SK-N-SH (cell line): ENCODE measurements around the gene TOM1L2. TPM values are rescaled to one million over a fixed set of nuclear protein-coding genes. Genes with fewer than 3 reads are reported as not detected.

Experiments used
- CTCF ChIA-PET: fragments of 300-600, 350-600 bp; formaldehyde crosslinking; extraction: SDS; loops from one replicate; lab custom pipeline; 2021; lab: Yijun Ruan, JAX
- POLR2A ChIA-PET: fragments of 350-600 bp; sonication (Branson Sonifier 250); formaldehyde crosslinking; extraction: SDS; loops from one replicate; lab custom pipeline; 2020; ENCODE audit warnings: antibody characterized with exemption, inconsistent platforms; lab: Yijun Ruan, JAX
- DNase-seq: peaks from one replicate; pipeline ENCODE4 v3.0.0; 2012
- H2AFZ ChIP-seq: fragments of 200-600 bp; sonication (generic); 2 replicates; pipeline ENCODE4 v1.8.1; 2016; ENCODE audit warnings: antibody characterized with exemption, mild to moderate bottlenecking, low read depth
- H3F3A ChIP-seq: fragments of 200-600 bp; sonication (generic); replicated peaks from 2 replicates; pipeline ENCODE3; 2016; ENCODE audit warnings: antibody characterized with exemption, mild to moderate bottlenecking; ENCODE audit not compliant: insufficient read depth
- H3K27ac ChIP-seq, 2 experiments: fragments of 200-500 bp in 1 of 2; fragments of 200-600 bp in 1 of 2; sonication (Bioruptor generic) in 1 of 2; sonication (generic), shearing (Covaris generic) in 1 of 2; 2 replicates each; pipeline versions ENCODE4 v1.5.1 to v1.6.1; 2014 to 2016; ENCODE audit warnings: low read depth in 2 of 2, inconsistent platforms in 1 of 2, low read length in 1 of 2, mild to moderate bottlenecking in 1 of 2, mixed read lengths in 1 of 2
- H3K27me3 ChIP-seq: fragments of 200-600 bp; sonication (generic), shearing (Covaris generic); 2 replicates; pipeline ENCODE4 v1.6.1; 2016; ENCODE audit warnings: mixed run types; ENCODE audit not compliant: insufficient read depth
- H3K36me3 ChIP-seq, 2 experiments: fragments of 200-500 bp in 1 of 2; fragments of 200-600 bp in 1 of 2; sonication (Bioruptor generic) in 1 of 2; sonication (generic) in 1 of 2; replicated peaks in 1 of 2; 2 replicates each; pipeline versions ENCODE3 to v1.5.1; 2014 to 2016; ENCODE audit warnings: low read length in 1 of 2, mild to moderate bottlenecking in 1 of 2; ENCODE audit not compliant: insufficient read depth in 2 of 2, control insufficient read depth in 1 of 2
- H3K4me1 ChIP-seq, 2 experiments: fragments of 200-500 bp in 1 of 2; fragments of 200-600 bp in 1 of 2; sonication (Bioruptor generic) in 1 of 2; sonication (generic), shearing (Covaris generic) in 1 of 2; 2 replicates each; pipeline versions ENCODE4 v1.5.1 to v1.6.1; 2014 to 2016; ENCODE audit warnings: low read depth in 1 of 2, low read length in 1 of 2, mixed run types in 1 of 2; ENCODE audit not compliant: insufficient read depth in 2 of 2, control insufficient read depth in 1 of 2
- H3K4me2 ChIP-seq: fragments of 200-600 bp; sonication (generic), shearing (Covaris generic); 2 replicates; pipeline ENCODE4 v1.6.1; 2017; ENCODE audit warnings: mixed run types
- H3K4me3 ChIP-seq, 2 experiments: fragments of 200-500 bp in 1 of 2; fragments of 200-600 bp in 1 of 2; sonication (Bioruptor generic) in 1 of 2; sonication (generic), shearing (Covaris generic) in 1 of 2; 2 replicates each; pipeline versions ENCODE4 v1.5.1 to v1.8.1; 2014 to 2016; ENCODE audit warnings: low read depth in 2 of 2, inconsistent platforms in 1 of 2, low read length in 1 of 2, mild to moderate bottlenecking in 1 of 2, mixed read lengths in 1 of 2, moderate library complexity in 1 of 2
- H3K79me2 ChIP-seq: fragments of 200-600 bp; sonication (generic); 2 replicates; pipeline ENCODE4 v1.8.1; 2017; ENCODE audit warnings: mild to moderate bottlenecking; ENCODE audit not compliant: insufficient read depth
- H3K9ac ChIP-seq: fragments of 200-600 bp; sonication (generic); 2 replicates; pipeline ENCODE4 v1.6.1; 2017; ENCODE audit warnings: mixed run types
- H3K9me2 ChIP-seq: fragments of 200-600 bp; sonication (generic); 2 replicates; pipeline ENCODE4 v1.6.1; 2017; ENCODE audit warnings: mixed run types
- H3K9me3 ChIP-seq: fragments of 200-600 bp; sonication (generic); 2 replicates; pipeline ENCODE4 v1.6.1; 2017; ENCODE audit warnings: mixed run types, mild to moderate bottlenecking, moderate library complexity
- H4K20me1 ChIP-seq: fragments of 200-600 bp; sonication (generic); 2 replicates; pipeline ENCODE4 v1.6.1; 2017; ENCODE audit warnings: mild to moderate bottlenecking, mixed run types; ENCODE audit not compliant: insufficient read depth
- EZH2phosphoT487 ChIP-seq: fragments of 200-600 bp; sonication (generic); IDR thresholded peaks from 2 replicates; pipeline ENCODE4 v1.6.1; 2017; ENCODE audit warnings: low read depth, mixed run types, mild to moderate bottlenecking, antibody characterized with exemption, moderate library complexity, borderline replicate concordance
- GABPA ChIP-seq: IDR thresholded peaks from 2 replicates; pipeline ENCODE4 v1.4.0; 2012; ENCODE audit warnings: low read depth, mild to moderate bottlenecking
- NRF1 ChIP-seq: IDR thresholded peaks from 2 replicates; pipeline ENCODE4 v1.6.1; 2012; ENCODE audit warnings: low read depth, mild to moderate bottlenecking, low read length
- RCOR1 ChIP-seq: fragments of 150-350 bp; IDR thresholded peaks from 2 replicates; pipeline ENCODE4 v1.6.1; 2017; ENCODE audit warnings: antibody characterized with exemption, low read length
- USF1 ChIP-seq: IDR thresholded peaks from 2 replicates; pipeline ENCODE4 v1.4.0; 2012; ENCODE audit warnings: low read depth, borderline replicate concordance
- USF2 ChIP-seq: fragments of 150-350 bp; IDR thresholded peaks from 2 replicates; pipeline ENCODE4 v1.6.1; 2017; ENCODE audit warnings: antibody characterized with exemption, low read length, low read depth, borderline replicate concordance
- WGBS: methylation state at CpG from one replicate; pipeline ENCODE4 v1.1.6; 2017; ENCODE audit warnings: low lambda C conversion rate; 5-methylcytosine and 5-hydroxymethylcytosine counted together
- polyA plus RNA-seq, 3 experiments: library from polyadenylated mRNA; depleted of rRNA; stranded (reverse); fragments of >200 nt; gene quantifications; 2 replicates each; pipeline ENCODE4 v1.2.3, GENCODE V29; 2012

TOM1L2 gene
- polyA plus RNA-seq, 1 of the 3 experiments (the other 2 are of a cell fraction) = 85.4 TPM

GRCh38 chr17:17963066-17963465 is 9.1 kb downstream of the TOM1L2 start:
- Histone ChIP-seq H3K9ac (no peak overlapping the region), H3K79me2 (peaks cover 91% of the 10 kb centered on the region), H3K4me1 (peaks cover 9 to 13% of the 10 kb centered on the region in 2 experiments), H3K27me3 (no peaks in the 10 kb centered on the region), H3K4me2 (no peak overlapping the region), H3F3A (peaks cover 30% of the 10 kb centered on the region), H3K27ac (no peak overlapping the region), H3K9me2 (no peaks in the 10 kb centered on the region), H2AFZ (no peak overlapping the region), H4K20me1 (peaks cover 5% of the 10 kb centered on the region), H3K9me3 (no peaks in the 10 kb centered on the region), H3K4me3 (no peak overlapping the region), H3K36me3 (no peaks in the 10 kb centered on the region)
- ChIA-PET POLR2A (no interaction called here), CTCF (no interaction called here)
- TF ChIP-seq NRF1 = no peak
- no peak for TF ChIP-seq RCOR1
- no peak for TF ChIP-seq USF2
- TF ChIP-seq USF1 = no peak
- no peak for DNase-seq
- 91% methylated on average over 4 of the region's 4 CpGs for WGBS

GRCh38 chr17:17960500-17961030 is 11.6 kb downstream of the TOM1L2 start:
- Histone ChIP-seq H4K20me1 (no peaks in the 10 kb centered on the region; the same call in 1 of the 2 replicates), H3K79me2 (peaks cover 85% of the 10 kb centered on the region), H3K9ac (no peak overlapping the region), H3K4me2 (peak overlapping the region; percentile 56; the same call in 1 of the 2 replicates), H3K9me2 (no peaks in the 10 kb centered on the region), H3K9me3 (no peaks in the 10 kb centered on the region), H2AFZ (no peak overlapping the region), H3K27me3 (no peaks in the 10 kb centered on the region), H3K27ac (peak overlapping the region in 1 of 2 experiments; percentile 98; a peak in 3 of 4 replicates), H3K4me1 (peaks cover 11 to 22% of the 10 kb centered on the region in 2 experiments), H3K4me3 (no peak overlapping the region), H3K36me3 (peaks cover 0 to 4% of the 10 kb centered on the region in 2 experiments), H3F3A (peaks cover 43% of the 10 kb centered on the region)
- POLR2A ChIA-PET = no interaction called here
- CTCF ChIA-PET = interaction anchor here (1.0 kb wide), 2 partner anchors 13 to 23 kb away, joined by 4 read pairs; no protein-coding TSS in a partner anchor
- WGBS = 94% methylated on average over 5 of the region's 5 CpGs
- TF ChIP-seq EZH2phosphoT487 = no peak
- TF ChIP-seq USF2 = no peak
- no peak for TF ChIP-seq GABPA
- no peak for TF ChIP-seq RCOR1
- no peak for TF ChIP-seq USF1
- no peak for DNase-seq
